Adrenal gland (tissue), 5 donors: ENCODE data around the gene CASD1.

ENCODE experiments used
- CTCF ChIP-seq, 6 experiments: fragments of 450-650 bp in 4 of 6; fragments of 200-600 bp in 2 of 6; sonication (generic) in 1 of 6; IDR thresholded peaks; 1 replicate in 5 of 6; 2 replicates in 1 of 6; pipeline versions ENCODE4 v1.5.1 to v1.8.0; 2016 to 2021; ENCODE audit warnings: antibody characterized with exemption in 6 of 6, mild to moderate bottlenecking in 2 of 6, moderate library complexity in 1 of 6
- POLR2A ChIP-seq, 2 donors: fragments of 450-650 bp; IDR thresholded peaks; one replicate each; pipeline ENCODE4 v1.6.1; 2017; ENCODE audit warnings: antibody characterized with exemption in 2 of 2, mild to moderate bottlenecking in 2 of 2, moderate library complexity in 1 of 2
- donor health status: DM: no; HTN: no; CAD: no.

DNA sequence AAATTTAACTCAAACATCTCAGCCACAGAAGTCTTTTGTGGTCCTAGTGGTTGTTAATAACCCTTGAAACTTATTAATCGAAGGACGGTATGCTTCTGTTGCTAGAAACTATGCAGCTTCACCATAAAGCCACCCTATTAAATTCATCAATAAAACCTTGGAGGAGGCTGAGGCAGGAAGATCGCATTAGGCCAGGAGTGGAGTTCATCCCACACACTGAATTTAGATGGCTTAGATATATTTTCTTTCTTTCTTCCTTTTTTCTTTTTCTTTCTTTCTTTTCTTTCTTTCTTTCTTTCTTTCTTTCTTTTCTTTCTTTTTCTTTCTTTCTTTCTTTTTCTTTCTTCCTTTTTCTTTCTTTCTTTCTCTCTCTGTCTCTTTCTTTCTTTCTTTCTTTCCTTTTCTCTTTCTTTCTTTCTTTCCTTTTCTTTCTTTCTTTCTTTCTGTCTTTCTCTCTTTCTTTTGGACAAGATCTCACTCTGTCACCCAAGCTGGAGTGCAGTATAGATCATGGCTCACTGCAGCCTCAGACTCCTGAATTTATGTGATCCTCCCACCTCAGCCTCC lies 30.9 kb upstream of the CASD1 start:
- TF ChIP-seq CTCF (IDR thresholded peaks at IDR 0.05) = no peak
- no peak for TF ChIP-seq POLR2A (IDR thresholded peaks at IDR 0.05)
